Epithelial cell of esophagus (primary cell): ENCODE measurements around the gene LPIN2.

Experiments
- DNase-seq: peaks from one replicate; pipeline ENCODE4 v3.0.0; 2010; ENCODE audit warnings: low read depth
- H3K4me3 ChIP-seq: 2 replicates; pipeline ENCODE4 v1.5.1; 2011; ENCODE audit warnings: mild to moderate bottlenecking, low read length, control low read depth
- TF ChIP-seq, protein P1 (sequence below): IDR thresholded peaks from 2 replicates; pipeline ENCODE4 v1.5.1; 2011; ENCODE audit warnings: low read depth, mild to moderate bottlenecking, low read length, control low read depth, inconsistent platforms; ENCODE audit not compliant: insufficient read depth; ENCODE audit errors: missing control alignments

Gene LPIN2

DNA sequence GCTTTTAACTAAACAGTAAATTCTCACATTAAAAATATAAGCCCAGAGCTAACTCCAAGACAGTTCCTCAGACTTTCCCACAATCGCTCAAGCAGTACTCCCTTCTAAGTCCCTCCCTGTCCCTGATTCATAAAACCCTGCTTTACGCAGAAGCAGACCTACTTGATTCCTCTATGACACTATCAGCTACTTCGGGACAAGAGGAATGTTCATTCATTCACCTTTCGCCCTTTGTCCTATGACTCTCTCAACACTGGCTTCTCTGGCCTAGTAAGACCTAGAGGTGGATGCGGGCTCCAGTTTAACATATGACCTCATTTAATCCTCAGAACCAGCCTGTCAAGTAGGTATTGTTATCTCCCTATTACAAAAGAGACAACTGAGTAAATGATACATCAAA, 10.2 kb downstream of the LPIN2 start:
- peak; percentile 42 for DNase-seq
- no peak overlapping the region for H3K4me3 ChIP-seq
- TF ChIP-seq, protein P1, sequence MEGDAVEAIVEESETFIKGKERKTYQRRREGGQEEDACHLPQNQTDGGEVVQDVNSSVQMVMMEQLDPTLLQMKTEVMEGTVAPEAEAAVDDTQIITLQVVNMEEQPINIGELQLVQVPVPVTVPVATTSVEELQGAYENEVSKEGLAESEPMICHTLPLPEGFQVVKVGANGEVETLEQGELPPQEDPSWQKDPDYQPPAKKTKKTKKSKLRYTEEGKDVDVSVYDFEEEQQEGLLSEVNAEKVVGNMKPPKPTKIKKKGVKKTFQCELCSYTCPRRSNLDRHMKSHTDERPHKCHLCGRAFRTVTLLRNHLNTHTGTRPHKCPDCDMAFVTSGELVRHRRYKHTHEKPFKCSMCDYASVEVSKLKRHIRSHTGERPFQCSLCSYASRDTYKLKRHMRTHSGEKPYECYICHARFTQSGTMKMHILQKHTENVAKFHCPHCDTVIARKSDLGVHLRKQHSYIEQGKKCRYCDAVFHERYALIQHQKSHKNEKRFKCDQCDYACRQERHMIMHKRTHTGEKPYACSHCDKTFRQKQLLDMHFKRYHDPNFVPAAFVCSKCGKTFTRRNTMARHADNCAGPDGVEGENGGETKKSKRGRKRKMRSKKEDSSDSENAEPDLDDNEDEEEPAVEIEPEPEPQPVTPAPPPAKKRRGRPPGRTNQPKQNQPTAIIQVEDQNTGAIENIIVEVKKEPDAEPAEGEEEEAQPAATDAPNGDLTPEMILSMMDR = no peak

DNA sequence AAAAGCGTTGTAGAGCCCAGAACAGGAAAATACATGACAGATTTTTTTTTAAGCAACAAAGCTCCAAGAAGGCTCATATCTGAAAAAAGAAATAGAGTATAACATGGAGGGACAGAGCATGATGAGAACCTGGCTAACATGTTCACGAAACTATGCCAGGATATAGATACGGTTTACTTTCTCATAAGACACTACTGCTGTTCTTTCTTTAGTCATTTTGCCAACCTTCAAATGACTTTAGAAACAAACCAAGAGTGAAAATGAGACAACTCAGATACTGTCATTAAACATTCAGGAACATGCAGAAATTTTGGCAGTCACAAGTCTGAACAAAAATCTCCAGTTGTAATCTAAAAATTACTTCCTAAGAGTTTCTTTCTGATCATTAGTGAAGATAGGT, 14.3 kb downstream of the LPIN2 start:
- DNase-seq = no peak
- H3K4me3 ChIP-seq = no peak overlapping the region
- TF ChIP-seq, protein P1 = no peak

DNA sequence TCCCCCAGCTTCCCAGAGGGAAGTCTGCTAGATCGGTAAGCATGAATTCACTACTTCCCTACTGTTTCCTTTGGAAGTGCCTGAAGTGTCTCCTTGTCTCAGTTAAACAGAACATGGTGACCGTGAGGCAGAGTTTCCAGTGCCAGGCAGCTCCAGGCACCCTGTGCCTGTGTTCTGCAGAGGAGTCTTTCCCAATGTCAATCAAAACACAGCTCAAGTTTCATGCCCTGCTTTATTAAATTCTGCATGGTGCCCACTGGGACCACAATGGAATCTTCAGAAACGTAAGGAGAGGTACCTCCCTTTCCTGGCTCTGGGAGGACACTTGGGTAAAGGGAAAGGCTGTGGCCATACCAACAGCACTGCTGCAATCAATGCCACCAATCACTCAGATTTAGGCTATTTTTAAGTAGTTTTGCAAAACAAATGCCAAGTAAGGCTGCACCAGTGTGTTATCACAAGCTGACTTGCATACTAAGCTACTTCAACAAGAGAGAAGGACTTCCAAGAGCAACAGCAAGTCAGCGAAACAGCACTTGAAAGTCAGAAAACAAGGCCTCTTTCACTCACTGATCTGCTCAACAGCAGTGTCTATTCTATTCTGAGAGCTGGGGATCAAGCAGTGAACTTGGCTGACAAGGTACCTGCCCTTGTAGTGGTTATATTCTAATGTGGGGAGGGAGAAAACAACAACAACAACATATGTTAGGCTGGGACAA, 14.9 kb downstream of the LPIN2 start:
- no peak overlapping the region for H3K4me3 ChIP-seq
- TF ChIP-seq, protein P1 = no peak
- DNase-seq = no peak

DNA sequence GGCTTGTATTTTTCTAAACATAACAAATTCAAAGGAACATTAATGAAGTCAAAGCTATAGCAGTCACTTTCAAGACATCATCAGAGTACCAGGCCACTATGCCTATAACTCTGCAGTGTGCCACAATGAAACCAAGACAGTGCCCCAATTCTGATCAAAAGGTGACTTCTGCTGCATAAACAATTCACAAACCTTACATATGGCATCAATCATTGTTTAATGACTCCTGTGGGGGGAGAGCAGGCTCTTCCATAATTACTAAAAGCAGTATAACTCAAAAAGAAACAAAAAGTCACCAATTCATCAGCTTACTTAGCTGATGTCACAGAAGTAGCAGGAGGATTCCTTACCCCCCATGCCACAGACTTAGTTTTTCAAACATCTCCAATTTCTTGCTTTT, 15.5 kb downstream of the LPIN2 start:
- no peak overlapping the region for H3K4me3 ChIP-seq
- TF ChIP-seq, protein P1 = no peak
- DNase-seq = no peak

DNA sequence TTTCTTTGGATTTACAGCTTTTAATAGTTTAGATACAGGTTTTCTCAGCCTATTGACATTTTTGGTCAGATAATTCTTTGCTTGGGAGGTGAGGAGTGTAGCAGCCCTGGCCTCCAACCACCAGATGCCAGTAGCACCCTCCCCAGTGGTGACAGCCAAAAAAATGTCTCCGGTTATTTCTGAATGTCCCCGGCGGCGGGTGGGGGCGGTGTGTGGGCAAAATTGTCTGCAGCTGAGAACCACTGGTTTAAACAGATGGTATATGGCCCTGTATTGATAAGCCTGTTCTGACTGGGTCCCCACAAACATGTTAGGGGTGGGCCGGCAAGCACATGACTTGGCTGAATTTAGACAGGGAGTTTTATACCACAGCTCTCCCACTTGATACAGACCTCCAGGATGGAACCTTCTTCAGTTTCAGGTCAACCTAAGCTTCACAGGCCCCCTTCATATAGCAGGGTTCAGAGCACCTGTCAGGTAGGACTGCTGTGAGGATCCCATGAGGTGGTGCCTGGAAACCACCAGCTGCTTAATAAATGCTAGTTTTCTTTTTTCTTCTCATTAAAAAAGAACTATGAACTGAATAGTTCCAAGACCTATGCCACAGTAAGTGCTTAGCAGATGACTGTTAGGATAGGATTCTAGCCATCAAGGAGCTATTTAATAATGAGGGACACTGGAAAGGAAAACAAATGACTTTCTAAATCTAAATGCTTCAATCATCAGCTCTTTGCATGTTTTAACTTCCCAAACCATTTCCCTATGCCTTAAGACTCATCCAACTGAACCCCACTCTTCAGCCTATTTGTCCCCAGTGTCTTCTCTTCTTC, 18.1 kb downstream of the LPIN2 start:
- no peak overlapping the region for H3K4me3 ChIP-seq
- DNase-seq = no peak
- TF ChIP-seq, protein P1 = peak; percentile 37

DNA sequence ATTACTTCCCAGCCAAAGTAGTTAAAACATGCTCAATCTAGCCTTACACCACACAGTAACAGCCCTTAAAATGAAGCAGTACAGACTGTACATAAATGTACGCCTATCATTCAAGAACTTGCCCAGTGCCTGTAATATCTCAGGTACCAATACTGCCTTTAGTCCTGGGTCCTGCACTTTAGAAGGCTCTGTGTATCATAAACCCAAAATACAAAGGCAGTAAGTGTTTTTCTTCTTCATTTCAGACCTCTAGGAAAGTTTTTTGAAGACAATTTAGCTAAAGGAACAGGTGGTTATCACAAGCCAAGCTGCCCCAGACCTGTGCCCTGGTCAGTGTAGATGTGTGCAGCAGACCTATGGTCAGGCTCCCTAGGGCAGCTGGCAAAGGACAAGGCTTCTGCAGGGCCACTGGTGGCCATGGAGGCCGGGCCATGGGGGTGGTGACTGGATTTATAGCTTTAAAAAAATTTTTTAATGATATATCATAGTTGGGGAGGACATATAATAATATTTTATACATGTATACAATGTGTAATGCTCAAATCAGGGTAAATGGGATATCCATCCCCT, 18.8 kb downstream of the LPIN2 start:
- H3K4me3 ChIP-seq = no peak overlapping the region
- TF ChIP-seq, protein P1 = no peak
- DNase-seq = no peak
